GM18526 (cell line): ENCODE data around the gene MRPL40.

Source experiments
- POLR2A ChIP-seq: IDR thresholded peaks from 3 replicates; pipeline ENCODE4 v1.6.1; 2011; ENCODE audit not compliant: insufficient read length; ENCODE audit errors: extremely low read depth

Gene MRPL40

GRCh38 chr22:19480789-19481188, 48.4 kb downstream of the MRPL40 start:
- no peak for TF ChIP-seq POLR2A

- no peak for TF ChIP-seq POLR2A
These were observed 50.0 kb downstream of the MRPL40 start for GRCh38 chr22:19482297-19482696.

GRCh38 chr22:19483481-19484244, 51.3 kb downstream of the MRPL40 start:
- no peak for TF ChIP-seq POLR2A
